IMR-90 (cell line): ENCODE data around the gene VILL. TPM values are rescaled to one million over a fixed set of nuclear protein-coding genes. Genes with fewer than 3 reads are reported as not detected.

Source experiments
- ATAC-seq: fragments of 200-7000 bp; cut with Tn5 transposase; 2 replicates; pipeline ENCODE4 v1.9.1; 2020; ENCODE audit warnings: low read depth, mild to moderate bottlenecking, moderate library complexity
- BruUV-seq: library from RNA; stranded (reverse); fragments of 400-500 nt; replicated peaks from 2 replicates; lab custom pipeline; 2021; lab: Mats Ljungman, UMichigan
- CTCF ChIA-PET: fragments of 300-600 bp; formaldehyde crosslinking; extraction: SDS; loops from one replicate; lab custom pipeline; 2021; ENCODE audit warnings: antibody characterized with exemption; lab: Yijun Ruan, JAX
- POLR2A ChIA-PET: fragments of 300-600 bp; sonication (Branson Sonifier 250); formaldehyde crosslinking; loops from one replicate; lab custom pipeline; 2022; ENCODE audit warnings: antibody characterized with exemption; ENCODE audit not compliant: unreplicated experiment; lab: Charles Lee
- DNase-seq: peaks from one replicate; pipeline ENCODE4 v3.0.0; 2013
- H2AFZ ChIP-seq: replicated peaks from 2 replicates; pipeline ENCODE3; 2013; ENCODE audit warnings: low read length, mild to moderate bottlenecking; ENCODE audit not compliant: poor library complexity
- H2AK5ac ChIP-seq: 2 replicates; pipeline ENCODE4 v1.6.1; 2013; ENCODE audit warnings: low read depth, low read length, inconsistent platforms
- H2AK9ac ChIP-seq: replicated peaks from 2 replicates; pipeline ENCODE3; 2013; ENCODE audit warnings: mild to moderate bottlenecking, low read depth, low read length, moderate library complexity; ENCODE audit not compliant: poor library complexity
- H2BK120ac ChIP-seq: 2 replicates; pipeline ENCODE4 v1.6.1; 2013; ENCODE audit warnings: low read depth, low read length, inconsistent platforms
- H2BK15ac ChIP-seq: 3 replicates; pipeline ENCODE4 v1.6.1; 2013; ENCODE audit warnings: low read depth, low read length, inconsistent platforms
- H2BK20ac ChIP-seq: 2 replicates; pipeline ENCODE4 v1.6.1; 2013; ENCODE audit warnings: low read depth, mild to moderate bottlenecking, inconsistent platforms, low read length, moderate library complexity
- H2BK5ac ChIP-seq: 2 replicates; pipeline ENCODE4 v1.6.1; 2013; ENCODE audit warnings: mild to moderate bottlenecking, low read depth, low read length, inconsistent platforms; ENCODE audit not compliant: poor library complexity, severe bottlenecking
- H3K14ac ChIP-seq: replicated peaks from 2 replicates; pipeline ENCODE4 v1.6.1; 2013; ENCODE audit warnings: low read depth, low read length, inconsistent platforms
- H3K18ac ChIP-seq: 2 replicates; pipeline ENCODE4 v1.6.1; 2013; ENCODE audit warnings: low read depth, low read length, control low read depth
- H3K23ac ChIP-seq: 2 replicates; pipeline ENCODE4 v1.6.1; 2013; ENCODE audit warnings: low read depth, low read length, inconsistent platforms
- H3K27ac ChIP-seq: 2 replicates; pipeline ENCODE4 v1.5.1; 2013; ENCODE audit warnings: mild to moderate bottlenecking, control low read depth, low read length; ENCODE audit not compliant: insufficient read depth
- H3K27me3 ChIP-seq: 2 replicates; pipeline ENCODE4 v1.6.1; 2013; ENCODE audit warnings: low read length; ENCODE audit not compliant: control insufficient read depth, insufficient read depth
- H3K36me3 ChIP-seq: 2 replicates; pipeline ENCODE4 v1.6.1; 2013; ENCODE audit warnings: low read length, mixed read lengths; ENCODE audit not compliant: control insufficient read depth, insufficient read depth
- H3K4ac ChIP-seq: 2 replicates; pipeline ENCODE4 v1.6.1; 2013; ENCODE audit warnings: low read depth, low read length, inconsistent platforms
- H3K4me1 ChIP-seq: 2 replicates; pipeline ENCODE4 v1.6.1; 2013; ENCODE audit warnings: low read length, mixed read lengths; ENCODE audit not compliant: control insufficient read depth, insufficient read depth
- H3K4me2 ChIP-seq: 2 replicates; pipeline ENCODE4 v1.6.1; 2013; ENCODE audit warnings: low read depth, mild to moderate bottlenecking, control low read depth, low read length, moderate library complexity
- H3K4me3 ChIP-seq: 2 replicates; pipeline ENCODE4 v1.5.1; 2013; ENCODE audit warnings: low read depth, mild to moderate bottlenecking, control low read depth, low read length, moderate library complexity; ENCODE audit not compliant: insufficient read depth
- H3K56ac ChIP-seq: 2 replicates; pipeline ENCODE4 v1.6.1; 2013; ENCODE audit warnings: low read length, inconsistent platforms; ENCODE audit not compliant: insufficient read depth; ENCODE audit errors: extremely low read depth
- H3K79me1 ChIP-seq, 2 experiments: 2 replicates each; pipeline ENCODE4 v1.6.1; 2013; ENCODE audit warnings: low read length in 2 of 2, inconsistent platforms in 1 of 2, low read depth in 1 of 2
- H3K9ac ChIP-seq: 2 replicates; pipeline ENCODE4 v1.6.1; 2013; ENCODE audit warnings: low read depth, low read length, control low read depth
- H3K9me1 ChIP-seq: 2 replicates; pipeline ENCODE4 v1.6.1; 2013; ENCODE audit warnings: low read length, inconsistent platforms; ENCODE audit not compliant: insufficient read depth
- H3K9me3 ChIP-seq: 2 replicates; pipeline ENCODE4 v1.6.1; 2013; ENCODE audit warnings: low read length; ENCODE audit not compliant: control insufficient read depth, insufficient read depth
- H4K20me1 ChIP-seq: 2 replicates; pipeline ENCODE4 v1.6.1; 2013; ENCODE audit warnings: low read length, inconsistent platforms; ENCODE audit not compliant: insufficient read depth
- H4K5ac ChIP-seq: 2 replicates; pipeline ENCODE4 v1.6.1; 2013; ENCODE audit warnings: mild to moderate bottlenecking, low read depth, low read length, control low read depth
- H4K8ac ChIP-seq, 2 experiments: 2 replicates each; pipeline ENCODE4 v1.6.1; 2013; ENCODE audit warnings: low read depth in 2 of 2, low read length in 2 of 2, control low read depth in 1 of 2, inconsistent platforms in 1 of 2
- H4K91ac ChIP-seq: 2 replicates; pipeline ENCODE4 v1.6.1; 2013; ENCODE audit warnings: low read depth, low read length, inconsistent platforms; ENCODE audit not compliant: insufficient read depth
- BHLHE40 ChIP-seq: fragments of 150-350 bp; IDR thresholded peaks from 2 replicates; pipeline ENCODE4 v1.6.1; 2016; ENCODE audit warnings: mild to moderate bottlenecking, low read depth, low read length
- CEBPB ChIP-seq: IDR thresholded peaks from 2 replicates; pipeline ENCODE4 v1.6.1; 2012; ENCODE audit warnings: low read depth, low read length, improper control_type of control experiment
- CHD1 ChIP-seq: IDR thresholded peaks from 2 replicates; pipeline ENCODE4 v1.6.1; 2012; ENCODE audit warnings: low read depth, low read length, improper control_type of control experiment
- FOS ChIP-seq: fragments of 150-350 bp; IDR thresholded peaks from 2 replicates; pipeline ENCODE4 v1.6.1; 2016; ENCODE audit warnings: low read depth, low read length
- MAFK ChIP-seq: IDR thresholded peaks from 2 replicates; pipeline ENCODE4 v1.6.1; 2012; ENCODE audit warnings: low read depth, low read length, improper control_type of control experiment
- MAZ ChIP-seq: IDR thresholded peaks from 2 replicates; pipeline ENCODE4 v1.6.1; 2012; ENCODE audit warnings: low read depth, mild to moderate bottlenecking, low read length, improper control_type of control experiment, moderate library complexity, borderline replicate concordance
- MXI1 ChIP-seq: IDR thresholded peaks from 2 replicates; pipeline ENCODE4 v1.6.1; 2012; ENCODE audit warnings: low read depth, mild to moderate bottlenecking, low read length, moderate library complexity, borderline replicate concordance
- NFE2L2 ChIP-seq: fragments of 150-350 bp; IDR thresholded peaks from 2 replicates; pipeline ENCODE4 v1.6.1; 2016; ENCODE audit warnings: low read depth, mild to moderate bottlenecking, low read length
- POLR2A ChIP-seq: IDR thresholded peaks from 2 replicates; pipeline ENCODE4 v1.6.1; 2012; ENCODE audit warnings: mild to moderate bottlenecking, low read depth, low read length
- RAD21 ChIP-seq: IDR thresholded peaks from 2 replicates; pipeline ENCODE4 v1.6.1; 2012; ENCODE audit warnings: low read length, improper control_type of control experiment
- RCOR1 ChIP-seq: IDR thresholded peaks from 2 replicates; pipeline ENCODE4 v1.6.1; 2012; ENCODE audit warnings: mild to moderate bottlenecking, low read length, improper control_type of control experiment; ENCODE audit not compliant: insufficient replicate concordance
- RFX5 ChIP-seq: IDR thresholded peaks from 2 replicates; pipeline ENCODE4 v1.8.0; 2012; ENCODE audit warnings: low read depth, mild to moderate bottlenecking, low read length, moderate library complexity
- SMC3 ChIP-seq: fragments of 150-350 bp; IDR thresholded peaks from 2 replicates; pipeline ENCODE4 v1.6.1; 2016; ENCODE audit warnings: low read depth, mild to moderate bottlenecking, antibody characterized with exemption, low read length, moderate library complexity
- WGBS, 2 experiments: methylation state at CpG; one replicate each; pipeline versions ENCODE4 v1.1.5 to v1.1.7; 2013; ENCODE audit warnings: missing lambda C conversion rate in 2 of 2; ENCODE audit not compliant: insufficient read length in 1 of 2; ENCODE audit errors: extremely low coverage in 2 of 2; 5-methylcytosine and 5-hydroxymethylcytosine counted together
- dilution Hi-C: fragments of 300-500 bp; cut with HindIII; formaldehyde crosslinking; loops from one replicate; pipeline ENCODE4 v1.14.3; 2018; ENCODE audit warnings: low sequenced_read_pairs; ENCODE audit not compliant: unreplicated experiment
- in situ Hi-C: fragments of 300-500 bp; cut with MboI; formaldehyde crosslinking; loops from 3 replicates; pipeline ENCODE4 v1.14.3; 2019; ENCODE audit warnings: low sequenced_read_pairs, inconsistent platforms, mixed read lengths
- intact Hi-C: fragments of 100-400 bp; cut with micrococcal nuclease; formaldehyde crosslinking; loops from 2 replicates; pipeline ENCODE4 v1.10.0; 2022
- polyA plus RNA-seq, 3 experiments: library from polyadenylated mRNA; depleted of rRNA; stranded (reverse); fragments of >200 nt; gene quantifications; 2 replicates each; pipeline ENCODE4 v1.2.3, GENCODE V29; 2012; ENCODE audit warnings: low replicate concordance in 1 of 3
- total RNA-seq: library from RNA; depleted of rRNA; stranded (reverse); fragments of >200 nt; gene quantifications from 2 replicates; pipeline ENCODE4 v1.2.3, GENCODE V29; 2012
- TF ChIP-seq, protein P1 (sequence below): fragments of 150-350 bp; IDR thresholded peaks from 2 replicates; pipeline ENCODE4 v1.6.1; 2017; ENCODE audit warnings: mild to moderate bottlenecking, antibody characterized with exemption, low read length, low read depth
- TF ChIP-seq, protein P2 (sequence below): conservative IDR thresholded peaks from 2 replicates; pipeline ENCODE4 v1.5.1; 2012; ENCODE audit warnings: mild to moderate bottlenecking, low read depth, low read length, improper control_type of control experiment
- TF ChIP-seq, protein P3 (sequence below): fragments of 150-350 bp; IDR thresholded peaks from 2 replicates; pipeline ENCODE4 v1.6.1; 2016; ENCODE audit warnings: low read depth, mild to moderate bottlenecking, low read length, moderate library complexity, borderline replicate concordance

VILL gene
- total and polyA plus RNA-seq, 2 of the 4 experiments (the other 2 are of a cell fraction) = 2.3 to 4.7 TPM

DNA sequence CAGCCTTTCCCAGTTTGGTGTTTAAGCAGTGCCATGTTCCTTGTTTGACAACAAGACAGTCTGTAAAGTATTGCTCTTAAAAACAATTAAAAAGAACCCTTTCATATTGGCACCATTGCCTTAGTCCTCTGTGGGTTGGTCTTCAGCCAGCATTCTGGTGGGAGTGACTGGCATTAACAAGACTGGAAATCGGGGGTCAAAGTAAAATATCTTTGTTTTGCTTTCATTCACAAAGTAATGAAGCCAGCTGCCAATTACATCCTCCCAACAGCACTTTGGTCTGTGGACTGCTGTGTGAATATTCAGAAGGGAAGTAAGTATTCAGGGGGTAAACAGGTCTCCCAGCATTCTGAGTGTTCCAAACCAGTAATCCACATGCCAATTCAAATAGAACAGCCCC is 8.3 kb upstream of the VILL start:
- Histone ChIP-seq H4K91ac (no peak overlapping the region), H3K79me1 (peaks cover 0 to 2% of the 10 kb centered on the region in 2 experiments; a peak in 1 of 4 replicates), H3K4ac (no peak overlapping the region), H3K9me3 (no peaks in the 10 kb centered on the region), H4K8ac (no peak overlapping the region), H3K27me3 (no peaks in the 10 kb centered on the region), H3K27ac (no peak overlapping the region), H3K4me2 (no peak overlapping the region), H3K9ac (no peak overlapping the region), H3K23ac (no peak overlapping the region), H2BK5ac (no peak overlapping the region), H3K4me3 (no peak overlapping the region), H2BK15ac (no peak overlapping the region), H3K9me1 (peaks cover 7% of the 10 kb centered on the region; the same call in 1 of the 2 replicates), H3K36me3 (peaks cover 20% of the 10 kb centered on the region), H3K18ac (no peak overlapping the region), H4K20me1 (no peaks in the 10 kb centered on the region), H2AK5ac (no peak overlapping the region), H3K4me1 (no peaks in the 10 kb centered on the region), H3K14ac (no peak overlapping the region), H2AFZ (no peak overlapping the region), H2BK20ac (no peak overlapping the region), H3K56ac (no peak overlapping the region), H2AK9ac (no peak overlapping the region), H4K5ac (no peak overlapping the region), H2BK120ac (no peak overlapping the region)
- BruUV-seq = no TSS peak
- TF ChIP-seq, protein P1, sequence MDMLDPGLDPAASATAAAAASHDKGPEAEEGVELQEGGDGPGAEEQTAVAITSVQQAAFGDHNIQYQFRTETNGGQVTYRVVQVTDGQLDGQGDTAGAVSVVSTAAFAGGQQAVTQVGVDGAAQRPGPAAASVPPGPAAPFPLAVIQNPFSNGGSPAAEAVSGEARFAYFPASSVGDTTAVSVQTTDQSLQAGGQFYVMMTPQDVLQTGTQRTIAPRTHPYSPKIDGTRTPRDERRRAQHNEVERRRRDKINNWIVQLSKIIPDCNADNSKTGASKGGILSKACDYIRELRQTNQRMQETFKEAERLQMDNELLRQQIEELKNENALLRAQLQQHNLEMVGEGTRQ = no peak
- no peak for TF ChIP-seq RCOR1
- no peak for TF ChIP-seq MAZ
- TF ChIP-seq MXI1 = no peak
- TF ChIP-seq NFE2L2 = no peak
- no peak for TF ChIP-seq POLR2A
- TF ChIP-seq SMC3 = no peak
- TF ChIP-seq, protein P2, sequence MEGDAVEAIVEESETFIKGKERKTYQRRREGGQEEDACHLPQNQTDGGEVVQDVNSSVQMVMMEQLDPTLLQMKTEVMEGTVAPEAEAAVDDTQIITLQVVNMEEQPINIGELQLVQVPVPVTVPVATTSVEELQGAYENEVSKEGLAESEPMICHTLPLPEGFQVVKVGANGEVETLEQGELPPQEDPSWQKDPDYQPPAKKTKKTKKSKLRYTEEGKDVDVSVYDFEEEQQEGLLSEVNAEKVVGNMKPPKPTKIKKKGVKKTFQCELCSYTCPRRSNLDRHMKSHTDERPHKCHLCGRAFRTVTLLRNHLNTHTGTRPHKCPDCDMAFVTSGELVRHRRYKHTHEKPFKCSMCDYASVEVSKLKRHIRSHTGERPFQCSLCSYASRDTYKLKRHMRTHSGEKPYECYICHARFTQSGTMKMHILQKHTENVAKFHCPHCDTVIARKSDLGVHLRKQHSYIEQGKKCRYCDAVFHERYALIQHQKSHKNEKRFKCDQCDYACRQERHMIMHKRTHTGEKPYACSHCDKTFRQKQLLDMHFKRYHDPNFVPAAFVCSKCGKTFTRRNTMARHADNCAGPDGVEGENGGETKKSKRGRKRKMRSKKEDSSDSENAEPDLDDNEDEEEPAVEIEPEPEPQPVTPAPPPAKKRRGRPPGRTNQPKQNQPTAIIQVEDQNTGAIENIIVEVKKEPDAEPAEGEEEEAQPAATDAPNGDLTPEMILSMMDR = no peak
- TF ChIP-seq CHD1 = no peak
- TF ChIP-seq, protein P3, sequence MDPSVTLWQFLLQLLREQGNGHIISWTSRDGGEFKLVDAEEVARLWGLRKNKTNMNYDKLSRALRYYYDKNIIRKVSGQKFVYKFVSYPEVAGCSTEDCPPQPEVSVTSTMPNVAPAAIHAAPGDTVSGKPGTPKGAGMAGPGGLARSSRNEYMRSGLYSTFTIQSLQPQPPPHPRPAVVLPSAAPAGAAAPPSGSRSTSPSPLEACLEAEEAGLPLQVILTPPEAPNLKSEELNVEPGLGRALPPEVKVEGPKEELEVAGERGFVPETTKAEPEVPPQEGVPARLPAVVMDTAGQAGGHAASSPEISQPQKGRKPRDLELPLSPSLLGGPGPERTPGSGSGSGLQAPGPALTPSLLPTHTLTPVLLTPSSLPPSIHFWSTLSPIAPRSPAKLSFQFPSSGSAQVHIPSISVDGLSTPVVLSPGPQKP = no peak
- TF ChIP-seq RFX5 = no peak
- no peak for TF ChIP-seq BHLHE40
- no peak for TF ChIP-seq CEBPB
- TF ChIP-seq MAFK = no peak
- TF ChIP-seq RAD21 = no peak
- TF ChIP-seq FOS = no peak
- CTCF ChIA-PET = no interaction called here
- intact Hi-C loops = no loop called here
- dilution Hi-C loops = no loop called here
- no peak for DNase-seq
- in situ Hi-C loops = no loop called here
- POLR2A ChIA-PET = interaction anchor here (0.6 kb wide), 1 partner anchor 18 kb away, joined by 8 read pairs; no protein-coding TSS in a partner anchor
- WGBS, 2 experiments = no CpG with 5 or more reads among the region's 1 CpG
- ATAC-seq = no peak
